ENCODE measurements around the gene NDRG4.

DNA sequence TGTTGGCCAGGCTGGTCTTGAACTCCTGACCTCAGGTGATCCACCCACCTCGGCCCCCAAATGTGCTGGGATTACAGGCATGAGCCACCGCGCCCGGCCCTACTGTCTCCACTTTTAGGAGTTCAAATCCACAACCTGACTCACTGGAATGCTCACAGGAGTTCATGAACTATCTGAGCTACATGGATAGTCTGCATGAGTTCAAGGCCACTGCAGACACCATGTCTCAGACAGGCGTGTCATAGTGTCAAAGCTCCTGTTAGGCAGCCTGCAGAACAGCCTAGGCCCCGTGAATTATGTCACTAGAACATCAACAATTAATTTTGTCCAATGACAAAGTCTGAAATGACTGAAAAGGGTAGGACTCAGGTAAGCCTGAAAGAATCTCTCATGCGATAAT, 38.3 kb upstream of the NDRG4 start:
- TF ChIP-seq, protein P1, sequence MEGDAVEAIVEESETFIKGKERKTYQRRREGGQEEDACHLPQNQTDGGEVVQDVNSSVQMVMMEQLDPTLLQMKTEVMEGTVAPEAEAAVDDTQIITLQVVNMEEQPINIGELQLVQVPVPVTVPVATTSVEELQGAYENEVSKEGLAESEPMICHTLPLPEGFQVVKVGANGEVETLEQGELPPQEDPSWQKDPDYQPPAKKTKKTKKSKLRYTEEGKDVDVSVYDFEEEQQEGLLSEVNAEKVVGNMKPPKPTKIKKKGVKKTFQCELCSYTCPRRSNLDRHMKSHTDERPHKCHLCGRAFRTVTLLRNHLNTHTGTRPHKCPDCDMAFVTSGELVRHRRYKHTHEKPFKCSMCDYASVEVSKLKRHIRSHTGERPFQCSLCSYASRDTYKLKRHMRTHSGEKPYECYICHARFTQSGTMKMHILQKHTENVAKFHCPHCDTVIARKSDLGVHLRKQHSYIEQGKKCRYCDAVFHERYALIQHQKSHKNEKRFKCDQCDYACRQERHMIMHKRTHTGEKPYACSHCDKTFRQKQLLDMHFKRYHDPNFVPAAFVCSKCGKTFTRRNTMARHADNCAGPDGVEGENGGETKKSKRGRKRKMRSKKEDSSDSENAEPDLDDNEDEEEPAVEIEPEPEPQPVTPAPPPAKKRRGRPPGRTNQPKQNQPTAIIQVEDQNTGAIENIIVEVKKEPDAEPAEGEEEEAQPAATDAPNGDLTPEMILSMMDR (conservative IDR thresholded peaks at IDR 0.05) = no peak
- no peak for TF ChIP-seq EZH2 (IDR thresholded peaks at IDR 0.05; ENCODE audit: low read depth)
